Raji (cell line): ENCODE data around the gene VASP.

ENCODE experiments used
- POLR2A ChIP-seq: IDR thresholded peaks from 2 replicates; pipeline ENCODE4 v1.6.1; 2011; ENCODE audit warnings: low read depth, low read length, control low read depth; ENCODE audit not compliant: insufficient read depth

VASP gene

DNA sequence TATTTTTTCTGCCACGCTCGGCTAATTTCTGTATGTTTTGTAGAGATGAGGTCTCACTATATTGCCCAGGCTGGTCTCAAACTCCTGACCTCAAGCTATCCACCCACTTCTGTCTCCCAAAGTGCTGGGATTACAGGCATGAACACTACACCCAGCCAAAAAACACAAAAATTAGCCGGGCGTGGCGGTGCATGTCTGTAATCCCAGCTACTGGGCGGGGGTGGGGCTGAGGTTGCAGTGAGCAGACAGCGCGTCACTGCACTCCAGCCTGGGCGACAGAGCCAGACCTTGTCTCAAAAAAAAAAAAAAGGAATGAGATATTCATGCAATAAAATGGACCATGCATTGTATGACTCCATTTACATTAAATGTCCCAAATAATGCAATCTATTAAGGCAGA, 32.2 kb downstream of the VASP start:
- no peak for TF ChIP-seq POLR2A

DNA sequence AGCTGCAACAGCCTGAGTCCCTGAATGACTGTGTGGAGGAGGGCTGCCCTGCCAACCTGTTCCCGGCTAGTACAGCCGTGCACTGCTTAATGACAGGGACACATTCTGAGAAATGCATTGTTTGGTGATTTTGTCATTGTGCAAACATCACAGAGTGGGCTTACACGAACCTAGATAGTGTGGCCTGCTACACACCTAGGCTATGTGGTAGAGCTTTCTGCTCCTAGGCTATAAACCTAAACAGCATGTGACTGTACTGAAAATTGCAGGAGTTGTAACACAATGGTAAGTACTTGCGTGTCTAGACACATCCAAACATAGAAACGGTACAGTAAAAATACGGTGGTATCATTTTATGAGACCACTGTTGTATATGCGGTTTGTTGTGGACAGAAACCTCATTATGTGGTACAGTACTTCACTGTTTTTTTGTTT, 35.0 kb downstream of the VASP start:
- no peak for TF ChIP-seq POLR2A

DNA sequence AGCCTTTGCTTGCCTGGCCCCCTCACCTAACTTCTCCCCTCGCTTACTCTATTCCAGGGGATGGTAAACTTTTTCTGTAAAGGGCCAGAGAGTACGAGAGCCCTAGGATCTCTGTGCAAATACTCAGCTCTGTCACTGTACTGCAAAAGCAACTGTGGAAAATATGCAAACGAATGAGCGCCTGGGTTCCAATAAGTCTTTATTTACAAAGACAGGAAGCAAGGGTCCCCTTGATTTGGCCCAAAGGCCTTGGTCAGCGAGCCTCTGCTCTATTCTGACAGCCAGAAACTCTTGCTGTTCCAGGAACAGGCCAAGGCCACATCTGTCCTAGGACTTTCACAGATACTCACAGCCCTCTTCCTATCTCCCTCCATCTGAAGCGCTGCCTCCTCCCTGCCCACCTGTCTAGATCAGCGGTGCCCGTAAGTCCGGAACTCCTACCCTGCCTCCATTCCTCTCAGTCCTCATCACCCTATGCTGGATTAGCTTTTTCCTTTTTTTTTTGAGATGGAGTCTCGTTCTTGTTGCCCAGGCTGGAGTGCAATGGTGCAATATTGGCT, 40.0 kb downstream of the VASP start:
- no peak for TF ChIP-seq POLR2A

DNA sequence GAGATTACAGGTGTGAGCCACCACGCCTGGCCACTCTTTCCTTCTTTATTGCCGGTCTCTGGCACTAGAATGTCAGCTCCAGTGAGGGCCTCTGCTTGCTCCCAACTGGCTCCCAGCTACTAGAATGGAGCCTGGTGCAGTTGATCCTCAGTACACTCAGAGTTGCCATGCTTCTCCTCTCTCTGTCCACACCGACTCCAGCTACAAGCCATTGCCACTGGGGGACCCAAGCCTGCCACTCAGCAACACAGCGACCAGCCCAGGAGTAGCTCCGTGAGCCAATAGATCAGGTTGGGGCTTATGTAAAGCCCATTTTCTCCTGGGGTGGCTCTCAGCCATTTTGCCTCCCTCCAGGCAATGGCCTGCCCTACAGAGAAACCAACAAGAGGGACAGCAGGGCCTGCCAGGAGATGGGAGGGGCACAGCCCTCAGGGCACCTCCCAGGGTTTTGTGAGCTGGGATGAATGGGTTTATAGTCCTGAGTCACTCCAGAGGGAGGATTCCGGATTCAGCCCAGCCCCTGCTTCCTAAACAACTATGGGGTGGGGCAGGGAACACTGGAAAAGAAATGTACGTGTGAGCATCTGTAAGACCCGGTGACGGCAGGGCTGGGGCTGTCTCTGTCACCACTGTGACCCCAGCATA, 40.8 kb downstream of the VASP start:
- TF ChIP-seq POLR2A = no peak

DNA sequence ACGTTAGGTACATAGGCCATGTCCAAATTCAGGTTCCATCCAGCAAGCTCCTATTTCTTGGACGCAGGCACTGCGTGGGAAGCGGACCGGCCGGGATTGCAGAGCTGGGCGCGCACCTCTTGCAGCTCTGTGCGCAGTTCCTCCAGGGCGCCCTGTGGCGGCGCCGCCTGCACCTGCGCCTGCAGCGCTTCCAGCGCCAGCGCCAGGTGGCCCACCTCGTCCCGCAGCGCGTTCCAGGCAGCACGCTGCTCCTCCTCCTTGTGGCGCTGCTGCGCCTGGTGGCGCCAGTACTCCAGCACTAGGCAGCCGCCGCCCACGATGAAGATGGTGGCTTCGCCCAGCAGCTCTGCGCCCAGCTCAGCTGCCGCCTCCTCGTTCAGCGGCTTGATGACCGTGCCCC, 46.2 kb downstream of the VASP start:
- TF ChIP-seq POLR2A = no peak

DNA sequence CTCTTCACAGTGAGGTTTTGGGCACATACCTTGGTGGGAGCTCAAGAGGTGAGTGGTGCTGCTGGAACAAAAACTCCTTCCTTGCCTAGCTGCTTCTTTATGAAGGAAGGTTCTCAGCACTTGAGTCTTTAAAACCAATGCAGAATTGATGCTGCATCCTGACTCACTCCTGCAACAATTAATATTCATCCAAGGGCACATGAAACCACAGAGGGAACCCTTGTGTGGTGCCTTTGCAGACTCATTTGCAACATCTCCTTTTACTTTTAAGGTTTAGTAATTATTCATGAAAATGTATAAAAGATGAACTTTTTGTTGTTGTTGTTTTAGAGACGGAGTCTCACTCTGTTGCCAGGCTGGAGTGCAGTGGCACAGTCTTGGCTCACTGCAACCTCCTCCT, 47.2 kb downstream of the VASP start:
- no peak for TF ChIP-seq POLR2A

DNA sequence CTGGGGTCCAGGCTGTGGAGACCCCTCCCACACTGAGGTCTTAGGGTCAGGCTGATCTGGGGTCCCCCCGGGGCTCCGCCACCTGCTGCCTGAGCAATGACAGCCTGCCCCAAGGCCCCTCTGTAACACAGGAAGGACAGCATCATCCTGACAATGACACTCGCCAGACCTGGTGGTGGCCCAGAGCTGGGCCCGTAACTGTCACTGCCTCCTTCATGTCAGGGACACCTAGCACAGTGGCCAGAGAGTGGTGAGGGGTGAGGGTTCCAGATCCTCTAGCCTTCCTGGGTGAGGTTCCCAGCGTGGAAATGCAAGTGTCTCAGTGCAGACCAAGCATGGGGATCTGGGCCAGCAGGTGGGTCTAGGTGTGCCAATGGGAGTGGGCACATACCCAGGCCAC, 49.6 kb downstream of the VASP start:
- no peak for TF ChIP-seq POLR2A

DNA sequence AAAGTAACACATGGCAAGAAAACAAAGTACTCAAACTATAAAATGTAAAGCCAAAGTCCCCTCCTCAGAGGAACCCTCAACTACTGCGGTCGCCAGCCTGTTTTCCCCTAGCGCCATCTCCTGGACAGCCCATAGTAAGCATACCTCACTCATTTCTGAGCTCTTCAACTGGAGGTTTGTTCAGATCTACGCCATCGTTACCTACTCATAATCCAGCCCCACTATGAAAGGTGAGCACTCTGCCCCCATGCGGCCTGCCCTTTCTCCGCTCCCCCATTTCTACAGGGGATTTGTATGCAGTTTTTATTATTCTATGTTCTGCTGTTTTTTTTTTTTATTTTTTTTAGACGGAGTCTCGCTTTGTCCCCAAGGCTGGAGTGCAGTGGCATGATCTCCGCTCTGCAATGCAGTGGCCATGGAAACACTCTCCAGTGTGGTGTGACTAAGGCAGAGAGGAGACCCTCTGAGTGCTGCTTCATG, 51.2 kb downstream of the VASP start:
- TF ChIP-seq POLR2A = no peak

DNA sequence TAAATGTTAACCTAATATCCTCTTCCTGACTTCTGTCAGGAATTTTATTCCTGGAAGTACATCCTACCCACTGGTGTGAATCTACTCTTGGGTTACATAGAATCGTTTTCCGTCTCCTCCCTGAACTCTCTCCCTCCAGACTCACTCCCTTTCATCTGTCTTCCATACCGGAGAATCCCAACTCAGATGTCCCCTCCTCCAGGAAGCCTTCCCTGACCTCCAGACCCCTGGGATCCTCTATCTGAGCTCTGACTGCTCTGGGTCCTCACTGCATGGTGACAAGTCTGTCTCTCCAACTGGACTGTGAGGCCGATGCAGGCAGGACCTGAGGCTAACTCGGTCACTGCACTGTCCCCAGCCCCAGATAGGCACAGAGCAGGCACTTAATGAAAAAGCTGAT, 52.8 kb downstream of the VASP start:
- no peak for TF ChIP-seq POLR2A

DNA sequence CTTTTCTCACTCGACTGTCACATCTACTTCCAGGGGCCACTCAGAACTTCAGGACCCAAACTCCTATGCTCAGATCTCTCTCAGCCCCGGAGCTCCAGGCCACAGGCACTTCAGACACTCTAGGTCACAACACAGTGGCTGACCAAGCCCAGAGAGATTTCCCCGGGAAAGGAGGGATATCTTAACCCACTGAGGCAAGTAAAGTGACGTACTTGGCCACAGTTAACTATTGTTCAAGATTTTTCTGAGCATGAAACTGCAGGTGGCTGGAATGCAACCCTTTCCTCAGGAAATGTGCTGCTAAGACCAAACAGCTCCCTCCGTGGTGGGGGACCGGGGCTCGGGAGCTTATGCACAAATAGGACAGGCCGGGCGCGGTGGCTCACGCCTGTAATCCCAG, 53.4 kb downstream of the VASP start:
- no peak for TF ChIP-seq POLR2A

DNA sequence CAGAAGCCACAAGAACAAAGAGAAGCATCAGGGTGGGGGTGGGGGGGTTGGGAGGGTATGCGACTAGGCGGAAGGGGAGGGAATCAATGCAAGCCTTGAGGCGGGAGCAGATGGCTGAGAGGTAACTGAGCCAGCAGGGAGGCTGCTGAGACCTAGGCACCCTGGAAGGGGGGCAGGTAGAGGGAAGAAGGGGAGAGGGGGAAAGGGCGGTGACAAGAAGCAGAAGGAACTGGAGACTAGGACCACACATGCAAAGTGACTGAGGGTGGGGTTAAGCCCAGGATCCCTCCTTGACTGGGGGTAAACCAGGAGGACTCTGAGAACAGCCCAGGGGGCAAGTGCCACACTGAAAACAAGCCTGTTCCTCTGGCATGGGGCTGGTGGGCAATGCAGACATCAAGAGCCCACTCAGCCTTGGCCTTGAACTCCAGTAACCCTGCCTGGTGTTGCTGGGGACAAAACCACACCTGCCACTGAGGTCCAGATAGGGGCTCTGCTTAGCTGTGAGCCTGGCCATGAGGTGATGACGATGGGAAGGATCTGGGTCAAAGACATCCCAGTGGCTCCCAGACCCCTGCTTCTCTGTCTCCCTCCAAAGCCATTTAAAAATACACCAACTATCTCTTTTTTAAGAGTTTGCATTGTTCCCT, 57.0 kb downstream of the VASP start:
- 0 out of 2 replicates have a peak, but pooled peaks have one; percentile 14 for TF ChIP-seq POLR2A

DNA sequence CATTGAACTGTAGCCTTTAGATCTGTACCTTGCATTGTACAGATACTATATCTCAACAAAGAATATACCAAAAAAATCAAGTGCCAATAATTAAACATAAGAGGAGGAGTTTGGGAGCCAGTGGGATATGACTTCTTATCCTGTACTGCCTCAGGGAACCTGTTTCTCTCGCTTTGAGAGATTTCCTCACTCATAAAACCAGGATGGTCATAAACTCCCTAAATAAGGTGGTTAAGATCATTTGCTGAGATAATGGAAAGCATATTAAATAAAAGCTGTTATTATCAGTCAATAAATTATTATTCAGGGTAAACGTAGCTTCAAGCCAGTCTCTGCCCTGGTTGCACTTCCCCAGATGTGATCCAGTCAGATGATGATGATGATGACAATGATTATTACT, 60.3 kb downstream of the VASP start:
- TF ChIP-seq POLR2A = no peak

DNA sequence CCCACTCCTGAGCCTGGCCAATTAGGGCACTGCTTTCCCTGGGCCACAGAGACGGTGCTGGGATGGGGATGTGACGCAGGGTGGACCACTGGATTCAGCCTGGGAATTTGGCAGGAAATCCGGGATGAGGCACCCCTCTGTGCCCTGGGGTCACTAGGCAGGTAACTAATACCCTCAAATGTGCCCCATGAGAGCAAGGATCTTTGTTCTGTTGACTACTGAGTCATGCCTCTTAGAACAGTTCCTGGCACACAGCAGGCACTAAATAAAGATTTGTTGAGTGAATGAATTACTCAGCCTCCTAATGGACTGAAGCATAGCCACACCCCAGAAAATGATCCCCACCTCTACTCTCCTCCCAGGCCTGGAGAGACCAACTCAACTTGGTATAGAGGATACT, 61.5 kb downstream of the VASP start:
- no peak for TF ChIP-seq POLR2A

DNA sequence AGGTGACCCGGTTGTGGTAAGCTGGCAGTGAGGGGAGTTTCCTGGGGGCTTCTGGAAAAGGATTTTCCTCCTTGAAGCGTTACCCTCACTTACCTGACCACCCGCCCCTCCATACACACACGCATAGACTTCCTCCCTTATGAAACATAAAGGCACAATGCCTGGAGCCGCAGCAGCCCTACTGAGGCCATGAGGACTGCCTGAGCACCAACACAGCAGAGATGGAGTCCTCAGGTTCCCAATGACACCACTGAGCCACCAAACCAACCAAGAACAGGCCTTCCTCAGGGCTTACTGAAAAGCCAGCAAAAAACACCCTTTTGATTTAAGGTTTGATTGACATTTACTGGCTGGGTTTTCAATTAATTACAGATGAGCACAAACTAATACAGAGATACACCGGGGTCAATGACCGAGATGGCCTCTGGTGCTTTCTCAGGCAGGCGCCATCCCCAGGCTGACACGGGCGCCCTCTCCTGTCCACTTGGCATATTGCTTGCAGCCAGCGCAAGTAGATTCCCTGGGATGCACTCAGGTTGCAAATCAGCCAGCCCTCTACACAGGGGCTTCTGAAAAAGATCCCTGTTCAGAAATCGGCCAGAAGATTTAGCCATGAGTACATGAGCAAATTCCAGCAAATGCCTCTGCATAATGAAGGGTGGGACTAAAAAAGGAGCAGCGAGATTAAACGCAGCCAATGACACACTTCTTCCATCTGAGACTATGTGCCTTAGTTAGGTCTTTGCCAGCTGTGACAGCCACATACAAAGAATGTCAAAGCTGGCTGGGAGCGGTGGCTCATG, 62.5 kb downstream of the VASP start:
- TF ChIP-seq POLR2A = no peak

DNA sequence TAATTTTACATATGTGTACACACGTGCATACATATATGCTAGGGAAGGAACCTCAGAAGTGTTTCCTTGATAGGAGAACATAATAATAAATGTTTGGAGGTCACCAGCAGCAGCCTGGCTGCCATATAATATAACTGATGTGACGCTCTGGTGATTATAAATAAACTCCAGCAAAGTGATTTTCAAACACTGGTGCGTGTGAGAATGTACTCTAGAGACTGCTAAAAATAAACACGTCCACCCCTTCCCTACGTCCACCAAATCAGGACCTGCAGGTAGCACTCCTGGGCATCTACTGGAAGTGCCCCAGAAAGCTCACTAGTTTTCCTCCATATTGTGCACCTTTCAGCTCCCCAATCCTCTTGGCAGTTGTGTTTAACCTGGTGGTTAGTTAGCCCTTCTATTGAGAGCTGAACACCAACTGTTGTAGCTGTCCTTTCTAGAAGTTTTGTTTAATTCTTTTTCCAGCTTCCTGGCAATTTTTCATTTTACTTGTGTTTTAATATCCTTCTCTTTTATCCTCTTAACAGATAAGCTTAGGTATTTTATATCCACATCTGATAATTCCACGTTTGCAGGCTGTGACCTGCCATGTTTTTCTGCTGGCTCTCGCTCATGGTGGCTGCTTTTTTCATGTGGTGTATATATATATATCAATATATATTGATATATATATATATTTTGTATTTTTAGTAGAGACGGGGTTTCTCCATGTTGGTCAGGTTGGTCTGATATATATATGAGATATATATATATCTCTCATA, 64.4 kb downstream of the VASP start:
- TF ChIP-seq POLR2A = no peak

DNA sequence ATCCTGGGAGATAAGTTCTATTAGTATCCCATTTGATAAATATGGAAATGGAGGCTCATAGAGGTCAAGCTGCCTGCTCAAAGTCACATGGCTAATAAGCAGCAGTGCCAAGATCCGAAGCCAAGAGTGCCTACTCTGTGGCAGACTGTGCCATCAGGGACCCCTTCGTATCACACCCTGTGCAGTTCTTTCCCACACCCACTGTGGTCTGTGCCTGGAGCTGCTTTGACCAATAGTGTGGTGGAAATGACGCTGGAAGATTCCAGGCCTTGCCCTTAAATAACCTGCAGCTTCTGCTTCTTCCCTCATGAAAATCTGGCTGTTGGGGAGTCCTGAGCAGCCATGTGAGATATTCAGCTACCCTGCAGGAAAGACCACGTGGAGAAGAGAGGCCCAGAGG, 67.2 kb downstream of the VASP start:
- TF ChIP-seq POLR2A = no peak

DNA sequence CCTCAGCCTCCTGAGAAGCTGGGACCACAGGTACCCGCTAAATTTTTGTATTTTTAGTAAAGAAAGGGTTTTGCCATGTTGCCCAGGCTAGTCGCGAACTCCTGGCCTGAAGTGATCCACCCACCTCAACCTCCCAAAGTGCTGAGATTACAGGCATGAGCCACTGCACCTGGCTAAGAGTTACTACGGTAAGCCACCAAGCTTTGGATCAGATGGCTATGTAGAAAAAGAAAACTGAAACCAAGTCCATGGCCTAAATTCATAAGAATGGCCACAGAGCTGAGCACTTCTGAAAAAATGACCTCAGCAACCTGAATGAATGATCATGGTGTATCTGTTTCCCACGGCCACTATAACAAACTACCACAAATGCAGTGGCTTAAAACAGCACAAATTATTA, 67.9 kb downstream of the VASP start:
- no peak for TF ChIP-seq POLR2A
